Upper lobe of left lung (tissue), 6 donors: ENCODE data around the gene ICAM1. TPM values are rescaled to one million over a fixed set of nuclear protein-coding genes. Genes with fewer than 3 reads are reported as not detected.

Source experiments
- ATAC-seq, 2 donors: fragments of 200-7000 bp; cut with Tn5 transposase; one replicate each; pipeline ENCODE4 v1.9.1; 2022; ENCODE audit warnings: mild to moderate bottlenecking in 2 of 2, moderate library complexity in 2 of 2; ENCODE audit not compliant: low FRiP score in 2 of 2
- DNase-seq, 2 donors: peaks; one replicate each; pipeline ENCODE4 v3.0.0-alpha.2; 2019 to 2020
- H3K27ac ChIP-seq, 4 donors: fragments of 200-600 bp; sonication (generic); one replicate each; pipeline ENCODE4 v1.5.1; 2016 to 2019
- H3K27me3 ChIP-seq, 4 donors: fragments of 200-600 bp; sonication (generic); one replicate each; pipeline ENCODE4 v1.5.1; 2017 to 2019
- H3K36me3 ChIP-seq, 4 donors: fragments of 200-600 bp; sonication (generic); one replicate each; pipeline ENCODE4 v1.5.1; 2016 to 2019
- H3K4me1 ChIP-seq, 4 donors: fragments of 200-600 bp; sonication (generic); one replicate each; pipeline ENCODE4 v1.5.1; 2018 to 2019
- H3K4me3 ChIP-seq, 4 donors: fragments of 200-600 bp; sonication (generic); one replicate each; pipeline ENCODE4 v1.5.1; 2017 to 2019; ENCODE audit warnings: mild to moderate bottlenecking in 2 of 4, moderate library complexity in 1 of 4
- H3K9me3 ChIP-seq, 4 donors: fragments of 200-600 bp; sonication (generic); one replicate each; pipeline ENCODE4 v1.5.1; 2018 to 2019
- EP300 ChIP-seq, 4 donors: sonication (generic); formaldehyde crosslinking; IDR thresholded peaks; one replicate each; pipeline ENCODE4 v1.5.1; 2017; ENCODE audit warnings: antibody characterized with exemption in 4 of 4, control low read depth in 2 of 4
- POLR2A ChIP-seq, 4 donors: fragments of 450-650 bp; IDR thresholded peaks; one replicate each; pipeline ENCODE4 v1.5.1; 2016 to 2017; ENCODE audit warnings: antibody characterized with exemption in 4 of 4, mild to moderate bottlenecking in 2 of 4
- POLR2AphosphoS5 ChIP-seq, 2 donors: sonication (generic); formaldehyde crosslinking; IDR thresholded peaks; one replicate each; pipeline ENCODE4 v1.5.1; 2017; ENCODE audit warnings: antibody characterized with exemption in 2 of 2
- WGBS, 2 donors: methylation state at CpG; one replicate each; pipeline ENCODE4 v1.1.5; 2017 to 2018; 5-methylcytosine and 5-hydroxymethylcytosine counted together
- total RNA-seq, 6 donors: library from RNA; depleted of rRNA in 4 of 6; stranded (reverse); fragments of >200 nt in 4 of 6; gene quantifications; one replicate each; pipeline versions ENCODE4 v1.1.0 to v1.2.1, GENCODE V29; 2016 to 2021
- TF ChIP-seq, protein P1 (sequence below), 6 experiments: fragments of 450-650 bp in 4 of 6; fragments of 200-600 bp in 2 of 6; sonication (generic) in 2 of 6; IDR thresholded peaks; one replicate each; pipeline ENCODE4 v1.5.1; 2016 to 2019; ENCODE audit warnings: antibody characterized with exemption in 6 of 6
- donor health status: DM: no; HTN: no; CAD: no; lungs with moderate emphysema.
- donor health status: DM: no; HTN: yes; CAD: no; lungs with severe emphysema.

ICAM1 gene
- total RNA-seq, 6 donors from 2014 or later = 190 to 791 (median 356) TPM

DNA sequence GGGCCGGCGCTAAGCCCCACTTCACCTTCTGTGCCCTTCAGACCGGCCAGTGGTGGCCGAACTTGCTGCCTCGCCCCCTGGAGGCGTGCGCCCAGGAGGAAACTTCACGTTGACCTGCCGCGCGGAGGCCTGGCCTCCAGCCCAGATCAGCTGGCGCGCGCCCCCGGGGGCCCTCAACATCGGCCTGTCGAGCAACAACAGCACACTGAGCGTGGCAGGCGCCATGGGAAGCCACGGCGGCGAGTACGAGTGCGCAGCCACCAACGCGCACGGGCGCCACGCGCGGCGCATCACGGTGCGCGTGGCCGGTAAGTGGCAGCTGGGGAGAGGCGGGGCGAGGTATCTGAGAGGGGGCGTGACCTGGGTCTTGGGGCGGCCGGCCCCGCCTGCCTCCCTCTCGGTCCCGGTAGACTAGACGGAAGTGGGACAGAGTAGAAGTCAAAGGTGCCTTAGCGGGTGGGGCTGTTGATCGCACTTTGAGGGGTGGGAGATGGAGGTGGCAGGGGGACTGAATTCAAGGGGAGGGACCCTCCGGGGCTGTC lies 24.5 kb downstream of the ICAM1 start:
- TF ChIP-seq, protein P1, sequence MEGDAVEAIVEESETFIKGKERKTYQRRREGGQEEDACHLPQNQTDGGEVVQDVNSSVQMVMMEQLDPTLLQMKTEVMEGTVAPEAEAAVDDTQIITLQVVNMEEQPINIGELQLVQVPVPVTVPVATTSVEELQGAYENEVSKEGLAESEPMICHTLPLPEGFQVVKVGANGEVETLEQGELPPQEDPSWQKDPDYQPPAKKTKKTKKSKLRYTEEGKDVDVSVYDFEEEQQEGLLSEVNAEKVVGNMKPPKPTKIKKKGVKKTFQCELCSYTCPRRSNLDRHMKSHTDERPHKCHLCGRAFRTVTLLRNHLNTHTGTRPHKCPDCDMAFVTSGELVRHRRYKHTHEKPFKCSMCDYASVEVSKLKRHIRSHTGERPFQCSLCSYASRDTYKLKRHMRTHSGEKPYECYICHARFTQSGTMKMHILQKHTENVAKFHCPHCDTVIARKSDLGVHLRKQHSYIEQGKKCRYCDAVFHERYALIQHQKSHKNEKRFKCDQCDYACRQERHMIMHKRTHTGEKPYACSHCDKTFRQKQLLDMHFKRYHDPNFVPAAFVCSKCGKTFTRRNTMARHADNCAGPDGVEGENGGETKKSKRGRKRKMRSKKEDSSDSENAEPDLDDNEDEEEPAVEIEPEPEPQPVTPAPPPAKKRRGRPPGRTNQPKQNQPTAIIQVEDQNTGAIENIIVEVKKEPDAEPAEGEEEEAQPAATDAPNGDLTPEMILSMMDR (IDR thresholded peaks at IDR 0.05) = peak in 4 of 6 experiments; percentile 29 to 56 (median 44)
- TF ChIP-seq POLR2AphosphoS5 (IDR thresholded peaks at IDR 0.05) = peak; percentile 25 to 39
- peak in 1 of 4 donors; percentile 55 for TF ChIP-seq POLR2A (IDR thresholded peaks at IDR 0.05)
- no peak for TF ChIP-seq EP300 (IDR thresholded peaks at IDR 0.05)
- ATAC-seq = peak; percentile 42 to 45
- H3K27ac ChIP-seq = peak overlapping the region in 2 of 4 donors; percentile 27 to 43
- peaks cover 0 to 43% (median 17%) of the 10 kb centered on the region in 4 donors for H3K27me3 ChIP-seq
- peak overlapping the region in 3 of 4 donors; percentile 31 to 50 (median 44) for H3K4me3 ChIP-seq
- DNase-seq = peak; percentile 81 to 93
- no peaks in the 10 kb centered on the region for H3K36me3 ChIP-seq
- H3K9me3 ChIP-seq = no peaks in the 10 kb centered on the region
- peaks cover 54 to 59% (median 56%) of the 10 kb centered on the region in 4 donors for H3K4me1 ChIP-seq
- 10 to 29% methylated on average over 12 to 42 of the region's 48 CpGs for WGBS, 2 donors

DNA sequence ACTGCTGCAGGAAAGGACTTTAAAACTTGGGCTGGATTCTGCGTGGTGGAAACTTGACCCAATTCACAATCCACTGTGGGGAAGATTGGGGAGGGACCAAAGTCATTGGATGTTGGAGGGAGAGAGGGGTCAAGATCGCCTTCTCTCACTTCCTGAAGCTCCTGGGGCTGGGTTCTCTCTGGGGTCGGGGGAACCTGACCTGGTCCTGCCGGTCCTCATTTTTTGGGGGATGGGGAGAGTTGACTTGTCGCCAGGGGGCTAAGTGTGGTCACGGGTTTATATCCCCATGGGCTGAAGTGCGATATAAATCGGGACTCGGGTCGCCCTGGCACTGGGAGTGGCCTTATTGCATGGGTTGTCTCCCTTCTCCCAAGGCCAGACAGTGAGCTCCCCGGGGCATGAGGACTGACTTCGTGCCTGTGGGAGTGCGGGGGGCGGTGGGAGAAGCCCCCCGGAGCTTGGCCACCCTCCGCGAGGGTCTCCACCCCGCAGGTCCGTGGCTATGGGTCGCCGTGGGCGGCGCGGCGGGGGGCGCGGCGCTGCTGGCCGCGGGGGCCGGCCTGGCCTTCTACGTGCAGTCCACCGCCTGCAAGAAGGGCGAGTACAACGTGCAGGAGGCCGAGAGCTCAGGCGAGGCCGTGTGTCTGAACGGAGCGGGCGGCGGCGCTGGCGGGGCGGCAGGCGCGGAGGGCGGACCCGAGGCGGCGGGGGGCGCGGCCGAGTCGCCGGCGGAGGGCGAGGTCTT lies 25.1 kb downstream of the ICAM1 start:
- H3K9me3 ChIP-seq = no peaks in the 10 kb centered on the region
- TF ChIP-seq, protein P1 (IDR thresholded peaks at IDR 0.05) = no peak
- no peak for TF ChIP-seq EP300 (IDR thresholded peaks at IDR 0.05)
- TF ChIP-seq POLR2AphosphoS5 (IDR thresholded peaks at IDR 0.05) = no peak
- TF ChIP-seq POLR2A (IDR thresholded peaks at IDR 0.05) = no peak
- peaks cover 47 to 53% (median 50%) of the 10 kb centered on the region in 4 donors for H3K4me1 ChIP-seq
- WGBS, 2 donors = 29 to 50% methylated on average over 28 to 32 of the region's 58 CpGs
- H3K4me3 ChIP-seq = peak overlapping the region in 3 of 4 donors; percentile 31 to 50 (median 44)
- peaks cover 0 to 43% (median 14%) of the 10 kb centered on the region in 4 donors for H3K27me3 ChIP-seq
- DNase-seq = peak in 1 of 2 donors; percentile 84
- ATAC-seq = no peak
- H3K36me3 ChIP-seq = no peaks in the 10 kb centered on the region
- peak overlapping the region in 2 of 4 donors; percentile 27 to 43 for H3K27ac ChIP-seq

DNA sequence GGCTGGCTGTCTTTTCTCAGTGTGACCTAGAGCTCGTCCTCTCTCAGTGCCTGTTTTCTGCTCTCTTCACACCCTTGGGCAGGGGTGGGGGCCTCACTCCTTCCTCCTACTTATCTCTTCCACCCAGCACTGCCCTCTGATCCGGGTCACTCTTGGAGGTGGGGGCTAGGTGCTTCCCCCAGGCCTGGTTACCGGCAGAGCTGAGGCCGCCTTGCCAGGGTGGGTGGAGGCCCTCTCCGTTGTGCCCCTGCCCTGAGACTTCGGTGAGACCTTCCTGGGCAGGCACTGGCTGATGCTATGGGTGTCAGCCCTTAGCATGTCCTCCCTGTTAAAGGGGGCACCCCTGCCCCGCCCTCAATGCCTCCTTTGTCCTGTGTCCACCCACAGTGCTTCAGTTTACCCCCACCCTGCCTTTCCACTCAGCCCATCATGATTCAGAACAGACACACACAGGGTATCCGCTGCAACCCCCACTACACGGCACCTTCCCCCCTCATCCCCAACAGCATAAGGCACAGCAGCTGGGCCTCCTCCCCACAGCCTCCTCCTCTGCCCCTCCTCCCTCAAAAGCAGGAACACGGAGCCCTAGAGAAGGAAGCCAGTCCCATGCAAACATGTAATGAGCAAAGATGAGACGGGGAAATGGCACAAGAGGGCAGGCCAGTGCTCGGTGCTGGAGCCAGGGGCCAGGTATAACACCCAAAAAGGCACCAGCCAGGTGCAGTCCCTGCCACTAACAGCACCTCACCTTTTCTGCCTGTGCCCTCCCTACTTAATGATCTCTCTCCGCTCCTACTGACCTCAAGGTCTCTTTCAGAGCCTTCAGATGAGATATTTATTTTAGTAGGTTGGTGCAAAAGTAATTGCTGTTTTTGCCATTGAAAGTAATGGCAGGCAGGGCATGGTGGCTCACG lies 28.9 kb downstream of the ICAM1 start:
- peaks cover 0 to 6% (median 0%) of the 10 kb centered on the region in 4 donors for H3K36me3 ChIP-seq
- WGBS, 2 donors = 44 to 47% methylated on average over 12 to 14 of the region's 14 CpGs
- H3K4me3 ChIP-seq = no peak overlapping the region
- no peak overlapping the region for H3K27ac ChIP-seq
- TF ChIP-seq POLR2AphosphoS5 (IDR thresholded peaks at IDR 0.05) (no peak), POLR2A (IDR thresholded peaks at IDR 0.05) (no peak), EP300 (IDR thresholded peaks at IDR 0.05) (no peak)
- TF ChIP-seq, protein P1 (IDR thresholded peaks at IDR 0.05) = no peak
- peaks cover 13 to 15% (median 14%) of the 10 kb centered on the region in 4 donors for H3K4me1 ChIP-seq
- H3K27me3 ChIP-seq = peaks cover 0 to 14% (median 5%) of the 10 kb centered on the region in 4 donors
- DNase-seq (no peak), ATAC-seq (peak in 1 of 2 donors; percentile 37)
- no peaks in the 10 kb centered on the region for H3K9me3 ChIP-seq

DNA sequence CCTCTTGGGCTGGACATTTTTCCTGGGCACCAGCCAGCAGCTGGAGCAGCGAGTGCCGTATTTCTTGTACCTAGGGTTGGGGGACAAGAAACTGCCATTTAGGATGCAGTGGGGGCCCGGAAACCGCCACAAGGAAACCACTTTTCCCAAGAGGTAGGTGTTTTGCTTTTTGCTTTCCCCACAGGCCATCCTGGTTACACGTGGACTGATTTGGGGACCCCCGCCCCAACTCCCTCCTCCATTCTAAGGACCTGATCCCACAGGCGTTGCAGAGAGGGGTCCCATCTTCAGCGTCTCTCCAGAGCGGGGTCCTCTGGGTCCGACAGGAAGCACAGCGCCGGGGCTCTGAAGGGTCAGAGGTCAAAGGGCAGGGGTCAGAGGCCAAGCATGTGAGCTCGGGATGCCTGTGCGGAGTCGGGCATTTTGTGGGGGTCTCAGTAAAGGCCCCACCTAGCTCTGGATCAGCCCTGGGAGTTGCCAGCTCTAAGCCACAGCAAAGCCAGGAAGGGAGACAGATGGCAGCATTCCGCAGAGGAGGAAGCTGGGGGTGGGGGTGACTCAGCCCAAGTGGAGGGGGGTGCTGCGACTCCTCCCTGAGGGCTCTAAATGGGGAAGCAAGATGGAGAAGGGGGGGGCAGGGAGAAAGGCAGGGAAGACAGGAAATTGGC lies 34.4 kb downstream of the ICAM1 start:
- Histone ChIP-seq H3K27ac (no peak overlapping the region), H3K27me3 (no peaks in the 10 kb centered on the region), H3K36me3 (peaks cover 0 to 9% (median 4%) of the 10 kb centered on the region in 4 donors), H3K4me3 (no peak overlapping the region), H3K4me1 (no peaks in the 10 kb centered on the region), H3K9me3 (no peaks in the 10 kb centered on the region)
- TF ChIP-seq POLR2A (IDR thresholded peaks at IDR 0.05) (no peak), POLR2AphosphoS5 (IDR thresholded peaks at IDR 0.05) (no peak), EP300 (IDR thresholded peaks at IDR 0.05) (no peak)
- TF ChIP-seq, protein P1 (IDR thresholded peaks at IDR 0.05) = no peak
- ATAC-seq (peak in 1 of 2 donors; percentile 79), DNase-seq (peak in 1 of 2 donors; percentile 67)
- 69 to 71% methylated on average over 10 to 16 of the region's 17 CpGs for WGBS, 2 donors
